NCI-H2171 (cell line): Measurements from ENCODE around the gene MRPL28.
"Not testable (repeated sequence)": the region's sequence is repeated elsewhere in the genome, so short reads cannot be mapped to it uniquely, and the experiment has no call there.

Experiments used
- DNase-seq: peaks from one replicate; lab custom pipeline; 2025; lab: John Stamatoyannopoulos, UW

MRPL28 gene

GRCh38 chr16:373020-373598, 2.8 kb upstream of the MRPL28 start:
- DNase-seq: no peak

- DNase-seq: no peak
Measured at GRCh38 chr16:372302-372983, 2.1 kb upstream of the MRPL28 start.

GRCh38 chr16:371515-372301, 1.4 kb upstream of the MRPL28 start:
- DNase-seq: peak; percentile 56

- DNase-seq: no peak
Measured at GRCh38 chr16:370979-371514, 709 bp upstream of the MRPL28 start.

GRCh38 chr16:369866-370436, 387 bp downstream of the MRPL28 start:
- no peak for DNase-seq

GRCh38 chr16:369275-369865, 968 bp downstream of the MRPL28 start:
- DNase-seq: no peak

- DNase-seq: no peak
Measured at GRCh38 chr16:368388-369158, 1.8 kb downstream of the MRPL28 start.

GRCh38 chr16:367333-367903, 2.9 kb downstream of the MRPL28 start:
- DNase-seq: no peak

GRCh38 chr16:366476-366875, 3.9 kb downstream of the MRPL28 start:
- no peak for DNase-seq

- DNase-seq: no peak
Measured at GRCh38 chr16:364595-365491, 5.5 kb downstream of the MRPL28 start.

- no peak for DNase-seq
Measured at GRCh38 chr16:363766-364490, 6.4 kb downstream of the MRPL28 start.

- DNase-seq: no peak
Measured at GRCh38 chr16:363110-363765, 7.1 kb downstream of the MRPL28 start.

GRCh38 chr16:362702-362999, 7.7 kb downstream of the MRPL28 start:
- not testable (repeated sequence) for DNase-seq

GRCh38 chr16:361872-362701, 8.3 kb downstream of the MRPL28 start:
- peak; percentile 70 for DNase-seq

GRCh38 chr16:361341-361871, 8.9 kb downstream of the MRPL28 start:
- no peak for DNase-seq

GRCh38 chr16:360698-361336, 9.5 kb downstream of the MRPL28 start:
- no peak for DNase-seq
